Neural progenitor cell (in vitro differentiated cells): Measurements from ENCODE around the gene GASK1B. TPM values are rescaled to one million over a fixed set of nuclear protein-coding genes. Genes with fewer than 3 reads are reported as not detected.

Experiments
- DNase-seq: peaks from one replicate; pipeline ENCODE4 v3.0.0-alpha.2; 2016; ENCODE audit warnings: low spot score
- H2AFZ ChIP-seq: fragments of 200-600 bp; sonication (generic); replicated peaks from 2 replicates; pipeline ENCODE4 v1.6.1; 2016; ENCODE audit warnings: antibody characterized with exemption
- H3F3A ChIP-seq: fragments of 200-600 bp; sonication (generic); 2 replicates; pipeline ENCODE4 v1.6.1; 2016; ENCODE audit warnings: antibody characterized with exemption, low read depth
- H3K27ac ChIP-seq: fragments of 200-600 bp; sonication (generic); 2 replicates; pipeline ENCODE4 v1.5.1; 2016; ENCODE audit warnings: mild to moderate bottlenecking
- H3K27me3 ChIP-seq: fragments of 200-600 bp; sonication (generic); 2 replicates; pipeline ENCODE4 v1.6.1; 2016; ENCODE audit warnings: mild to moderate bottlenecking, moderate library complexity
- H3K36me3 ChIP-seq: fragments of 200-600 bp; sonication (generic); 2 replicates; pipeline ENCODE4 v1.5.1; 2016
- H3K4me1 ChIP-seq: fragments of 200-600 bp; sonication (generic); 2 replicates; pipeline ENCODE4 v1.6.1; 2016; ENCODE audit warnings: mixed run types
- H3K4me2 ChIP-seq: fragments of 200-600 bp; sonication (generic); 2 replicates; pipeline ENCODE4 v1.6.1; 2016
- H3K4me3 ChIP-seq: fragments of 200-600 bp; sonication (generic); 2 replicates; pipeline ENCODE4 v1.5.1; 2016
- H3K79me2 ChIP-seq: fragments of 200-600 bp; sonication (generic); 2 replicates; pipeline ENCODE4 v1.6.1; 2016; ENCODE audit warnings: low read depth
- H3K9ac ChIP-seq: fragments of 200-600 bp; sonication (generic); 2 replicates; pipeline ENCODE4 v1.6.1; 2016
- H3K9me3 ChIP-seq: fragments of 200-600 bp; sonication (generic); 2 replicates; pipeline ENCODE4 v1.5.1; 2016; ENCODE audit warnings: low read depth
- H4K20me1 ChIP-seq: fragments of 200-600 bp; sonication (generic); 2 replicates; pipeline ENCODE4 v1.6.1; 2016; ENCODE audit warnings: low read depth
- H3K27ac Mint-ChIP-seq: 3 replicates; pipeline ENCODE4 v1.8.0; 2021; ENCODE audit warnings: mixed read lengths
- H3K27me3 Mint-ChIP-seq: 2 replicates; pipeline ENCODE4 v1.8.0; 2022; ENCODE audit warnings: low read depth, mild to moderate bottlenecking, inconsistent platforms, moderate library complexity, mixed read lengths; ENCODE audit not compliant: insufficient read depth
- H3K36me3 Mint-ChIP-seq: 3 replicates; pipeline ENCODE4 v1.8.0; 2021; ENCODE audit warnings: mixed read lengths
- H3K4me1 Mint-ChIP-seq: 3 replicates; pipeline ENCODE4 v1.8.0; 2021; ENCODE audit warnings: mixed read lengths
- H3K4me3 Mint-ChIP-seq: 3 replicates; pipeline ENCODE4 v1.8.0; 2021; ENCODE audit warnings: mild to moderate bottlenecking, moderate library complexity, mixed read lengths
- H3K9me3 Mint-ChIP-seq: 3 replicates; pipeline ENCODE4 v1.8.0; 2020; ENCODE audit warnings: mixed read lengths
- EZH2 ChIP-seq: fragments of 200-600 bp; sonication (generic); IDR thresholded peaks from 2 replicates; pipeline ENCODE4 v1.6.1; 2017; ENCODE audit warnings: antibody characterized with exemption, mild to moderate bottlenecking, moderate library complexity
- EZH2phosphoT487 ChIP-seq: fragments of 200-600 bp; sonication (generic); IDR thresholded peaks from 2 replicates; pipeline ENCODE4 v1.6.1; 2017; ENCODE audit warnings: antibody characterized with exemption
- total RNA-seq: library from RNA; depleted of rRNA; stranded (reverse); fragments of >200 nt; gene quantifications from 2 replicates; pipeline ENCODE4 v1.2.3, GENCODE V29; 2015; ENCODE audit warnings: low replicate concordance
- TF ChIP-seq, protein P1 (sequence below): fragments of 200-600 bp; sonication (generic); IDR thresholded peaks from 2 replicates; pipeline ENCODE4 v1.5.1; 2017; ENCODE audit warnings: antibody characterized with exemption, mild to moderate bottlenecking

Gene GASK1B
- total RNA-seq, 1 donor from 2014 or later = not detected

- H3K9ac ChIP-seq = no peak overlapping the region
- H4K20me1 ChIP-seq = no peaks in the 10 kb centered on the region
- no peak overlapping the region for H2AFZ ChIP-seq
- H3K36me3 ChIP-seq = no peaks in the 10 kb centered on the region
- H3K27me3 ChIP-seq = no peaks in the 10 kb centered on the region
- no peaks in the 10 kb centered on the region for H3K4me1 ChIP-seq
- H3K4me3 ChIP-seq = no peak overlapping the region
- no peak overlapping the region for H3K27ac Mint-ChIP-seq
- DNase-seq = no peak
- no peaks in the 10 kb centered on the region for H3K4me1 Mint-ChIP-seq
- no peak overlapping the region for H3K4me2 ChIP-seq
- H3K27me3 Mint-ChIP-seq = no peaks in the 10 kb centered on the region
- H3K27ac ChIP-seq = no peak overlapping the region
- no peak for TF ChIP-seq EZH2phosphoT487
- TF ChIP-seq, protein P1, sequence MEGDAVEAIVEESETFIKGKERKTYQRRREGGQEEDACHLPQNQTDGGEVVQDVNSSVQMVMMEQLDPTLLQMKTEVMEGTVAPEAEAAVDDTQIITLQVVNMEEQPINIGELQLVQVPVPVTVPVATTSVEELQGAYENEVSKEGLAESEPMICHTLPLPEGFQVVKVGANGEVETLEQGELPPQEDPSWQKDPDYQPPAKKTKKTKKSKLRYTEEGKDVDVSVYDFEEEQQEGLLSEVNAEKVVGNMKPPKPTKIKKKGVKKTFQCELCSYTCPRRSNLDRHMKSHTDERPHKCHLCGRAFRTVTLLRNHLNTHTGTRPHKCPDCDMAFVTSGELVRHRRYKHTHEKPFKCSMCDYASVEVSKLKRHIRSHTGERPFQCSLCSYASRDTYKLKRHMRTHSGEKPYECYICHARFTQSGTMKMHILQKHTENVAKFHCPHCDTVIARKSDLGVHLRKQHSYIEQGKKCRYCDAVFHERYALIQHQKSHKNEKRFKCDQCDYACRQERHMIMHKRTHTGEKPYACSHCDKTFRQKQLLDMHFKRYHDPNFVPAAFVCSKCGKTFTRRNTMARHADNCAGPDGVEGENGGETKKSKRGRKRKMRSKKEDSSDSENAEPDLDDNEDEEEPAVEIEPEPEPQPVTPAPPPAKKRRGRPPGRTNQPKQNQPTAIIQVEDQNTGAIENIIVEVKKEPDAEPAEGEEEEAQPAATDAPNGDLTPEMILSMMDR = no peak
- no peak for TF ChIP-seq EZH2
- H3F3A ChIP-seq = no peaks in the 10 kb centered on the region
- H3K9me3 Mint-ChIP-seq = no peaks in the 10 kb centered on the region
- H3K4me3 Mint-ChIP-seq = no peak overlapping the region
- H3K79me2 ChIP-seq = no peaks in the 10 kb centered on the region
- H3K36me3 Mint-ChIP-seq = no peaks in the 10 kb centered on the region
- H3K9me3 ChIP-seq = no peaks in the 10 kb centered on the region
Observed at GRCh38 chr4:158139086-158139485, 33.7 kb downstream of the GASK1B start.

DNA sequence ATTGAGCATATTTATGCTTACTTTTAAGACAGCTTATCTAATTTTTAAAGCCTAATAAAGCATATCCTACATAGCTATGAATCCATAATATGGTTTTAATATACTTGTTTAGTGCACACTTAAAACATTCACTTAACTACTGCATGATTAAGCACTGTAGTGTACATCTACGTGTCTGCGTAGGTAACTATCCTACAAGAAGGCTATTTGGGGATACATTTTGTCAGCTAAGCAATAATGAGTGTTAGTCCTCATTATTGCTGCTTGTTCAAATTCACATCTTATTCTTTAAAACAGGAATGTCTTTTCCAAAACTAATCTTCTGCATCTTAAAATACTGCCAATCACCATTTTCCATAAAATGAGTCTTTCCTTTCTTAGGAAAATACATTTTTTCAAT, 38.6 kb downstream of the GASK1B start:
- Mint-ChIP-seq H3K4me3 (no peak overlapping the region), H3K4me1 (no peaks in the 10 kb centered on the region), H3K9me3 (no peaks in the 10 kb centered on the region), H3K27ac (no peak overlapping the region), H3K27me3 (no peaks in the 10 kb centered on the region), H3K36me3 (no peaks in the 10 kb centered on the region)
- H3K4me2 ChIP-seq = no peak overlapping the region
- H3K9ac ChIP-seq = no peak overlapping the region
- no peak overlapping the region for H3K4me3 ChIP-seq
- TF ChIP-seq, protein P1 = no peak
- TF ChIP-seq EZH2 (no peak), EZH2phosphoT487 (no peak)
- no peaks in the 10 kb centered on the region for H3K36me3 ChIP-seq
- H3K27ac ChIP-seq = no peak overlapping the region
- H3K27me3 ChIP-seq = no peaks in the 10 kb centered on the region
- no peaks in the 10 kb centered on the region for H4K20me1 ChIP-seq
- no peak for DNase-seq
- H3K4me1 ChIP-seq = no peaks in the 10 kb centered on the region
- H3K79me2 ChIP-seq = no peaks in the 10 kb centered on the region
- no peaks in the 10 kb centered on the region for H3F3A ChIP-seq
- H2AFZ ChIP-seq = no peak overlapping the region
- no peaks in the 10 kb centered on the region for H3K9me3 ChIP-seq

GRCh38 chr4:158133551-158133950, 39.3 kb downstream of the GASK1B start:
- no peak overlapping the region for H2AFZ ChIP-seq
- H3K27ac ChIP-seq = no peak overlapping the region
- no peaks in the 10 kb centered on the region for H3F3A ChIP-seq
- H3K27me3 ChIP-seq = no peaks in the 10 kb centered on the region
- H3K4me2 ChIP-seq = no peak overlapping the region
- no peak for DNase-seq
- Mint-ChIP-seq H3K4me3 (no peak overlapping the region), H3K36me3 (no peaks in the 10 kb centered on the region), H3K9me3 (no peaks in the 10 kb centered on the region), H3K27ac (no peak overlapping the region), H3K27me3 (no peaks in the 10 kb centered on the region), H3K4me1 (no peaks in the 10 kb centered on the region)
- no peak overlapping the region for H3K9ac ChIP-seq
- no peaks in the 10 kb centered on the region for H3K36me3 ChIP-seq
- H3K9me3 ChIP-seq = no peaks in the 10 kb centered on the region
- H3K4me3 ChIP-seq = no peak overlapping the region
- H4K20me1 ChIP-seq = no peaks in the 10 kb centered on the region
- no peak for TF ChIP-seq EZH2phosphoT487
- no peak for TF ChIP-seq EZH2
- TF ChIP-seq, protein P1 = no peak
- H3K4me1 ChIP-seq = no peaks in the 10 kb centered on the region
- no peaks in the 10 kb centered on the region for H3K79me2 ChIP-seq
